Right lobe of liver (tissue), 4 donors: Measurements from ENCODE around the gene KRTAP3-2.

Experiments
- POLR2A ChIP-seq: fragments of 450-650 bp; IDR thresholded peaks from one replicate; pipeline ENCODE4 v1.6.1; 2017; ENCODE audit warnings: antibody characterized with exemption, mild to moderate bottlenecking
- TF ChIP-seq, protein P1 (sequence below), 4 donors: fragments of 200-600 bp in 3 of 4; fragments of 450-650 bp in 1 of 4; IDR thresholded peaks; one replicate each; pipeline versions ENCODE4 v1.5.1 to v1.8.0; 2016 to 2022; ENCODE audit warnings: antibody characterized with exemption in 4 of 4, mild to moderate bottlenecking in 2 of 4
- donor health status: DM: no; HTN: no; CAD: no.
- donor health status: DM: no; HTN: no; CAD: no.
- donor health status: DM: no; HTN: yes; CAD: no.

DNA sequence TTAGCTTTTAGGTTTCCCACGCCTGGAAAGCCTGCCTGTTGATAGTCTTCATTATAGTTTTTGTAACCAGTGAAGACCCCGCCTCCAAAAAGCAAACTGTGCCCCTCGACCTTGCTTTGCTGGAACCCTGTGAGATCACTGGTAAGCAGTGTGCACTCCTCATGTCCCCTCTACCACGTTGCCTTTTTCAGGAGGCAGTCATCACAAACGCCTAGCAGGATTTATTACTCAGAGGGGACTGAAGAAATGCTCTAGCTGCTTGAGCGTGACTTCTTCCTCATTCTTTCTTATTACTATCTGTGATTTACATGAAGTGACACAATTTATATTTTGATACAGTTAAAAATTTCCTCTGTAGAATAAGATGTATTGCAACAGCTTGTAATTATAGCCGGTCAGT lies 15.7 kb upstream of the KRTAP3-2 start:
- TF ChIP-seq, protein P1, sequence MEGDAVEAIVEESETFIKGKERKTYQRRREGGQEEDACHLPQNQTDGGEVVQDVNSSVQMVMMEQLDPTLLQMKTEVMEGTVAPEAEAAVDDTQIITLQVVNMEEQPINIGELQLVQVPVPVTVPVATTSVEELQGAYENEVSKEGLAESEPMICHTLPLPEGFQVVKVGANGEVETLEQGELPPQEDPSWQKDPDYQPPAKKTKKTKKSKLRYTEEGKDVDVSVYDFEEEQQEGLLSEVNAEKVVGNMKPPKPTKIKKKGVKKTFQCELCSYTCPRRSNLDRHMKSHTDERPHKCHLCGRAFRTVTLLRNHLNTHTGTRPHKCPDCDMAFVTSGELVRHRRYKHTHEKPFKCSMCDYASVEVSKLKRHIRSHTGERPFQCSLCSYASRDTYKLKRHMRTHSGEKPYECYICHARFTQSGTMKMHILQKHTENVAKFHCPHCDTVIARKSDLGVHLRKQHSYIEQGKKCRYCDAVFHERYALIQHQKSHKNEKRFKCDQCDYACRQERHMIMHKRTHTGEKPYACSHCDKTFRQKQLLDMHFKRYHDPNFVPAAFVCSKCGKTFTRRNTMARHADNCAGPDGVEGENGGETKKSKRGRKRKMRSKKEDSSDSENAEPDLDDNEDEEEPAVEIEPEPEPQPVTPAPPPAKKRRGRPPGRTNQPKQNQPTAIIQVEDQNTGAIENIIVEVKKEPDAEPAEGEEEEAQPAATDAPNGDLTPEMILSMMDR (IDR thresholded peaks at IDR 0.05) = no peak
- no peak for TF ChIP-seq POLR2A
